ENCODE data around the gene RPL28.

Gene RPL28

GRCh38 chr19:55385724-55386492 is at the start of gene RPL28:
TSS of gene RPL28 (plus strand) at chr19:55385932. CDS start at chr19:55386358, 426 bp downstream.
- DNase-seq (ENCODE audit: low read depth in 2 of 2, low spot score in 1 of 2): peak; percentile 94 to 96

- no peak for DNase-seq (ENCODE audit: low read depth in 2 of 2, low spot score in 1 of 2)
Measured at GRCh38 chr19:55336101-55336500, 49.6 kb upstream of the RPL28 start.

DNA sequence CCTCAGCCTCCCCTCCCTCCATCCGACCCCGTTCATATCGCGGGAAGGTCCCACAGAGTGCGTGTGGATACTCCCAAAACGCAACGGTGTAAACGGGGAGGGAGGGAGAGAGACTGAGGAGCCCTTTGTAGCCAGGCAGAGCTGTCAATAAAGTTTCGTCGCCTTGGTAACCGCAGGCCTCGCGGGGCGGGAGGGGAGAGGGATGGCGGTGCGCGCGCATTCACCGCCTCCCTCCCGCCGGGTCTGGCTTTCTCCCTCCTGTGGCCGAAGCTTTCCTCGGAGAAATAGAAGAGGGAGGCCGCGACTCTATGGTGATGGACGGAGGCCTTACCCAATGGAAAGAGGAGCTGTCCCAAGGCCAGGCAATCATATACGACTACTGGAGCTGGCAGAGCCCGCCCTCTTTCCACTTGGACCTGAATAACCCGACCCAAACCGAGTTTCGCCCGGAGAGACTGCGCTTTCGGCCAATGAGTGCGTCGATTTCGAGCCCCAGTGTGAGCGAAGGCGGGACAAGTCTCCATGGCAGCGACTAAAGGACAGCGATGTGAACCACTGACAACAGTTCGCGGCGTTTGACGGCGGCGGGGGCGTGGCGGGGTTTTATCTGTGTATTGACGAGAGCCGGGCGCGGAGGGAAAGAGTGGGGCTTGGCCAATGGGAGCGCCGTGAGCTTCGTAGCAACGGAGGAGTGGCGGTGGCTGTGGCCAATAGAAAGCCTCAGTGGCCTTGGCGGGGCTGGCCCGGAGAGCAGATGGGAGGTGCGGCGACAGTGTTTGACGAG is 46.4 kb upstream of the RPL28 start, which contains the start of gene KMT5C:
TSS of gene KMT5C (plus strand) at position 772 of the 784 bp plus-strand sequence. CDS start 2,061 bp downstream, outside the sequence.
- DNase-seq (ENCODE audit: low read depth in 2 of 2, low spot score in 1 of 2): peak; percentile 100

DNA sequence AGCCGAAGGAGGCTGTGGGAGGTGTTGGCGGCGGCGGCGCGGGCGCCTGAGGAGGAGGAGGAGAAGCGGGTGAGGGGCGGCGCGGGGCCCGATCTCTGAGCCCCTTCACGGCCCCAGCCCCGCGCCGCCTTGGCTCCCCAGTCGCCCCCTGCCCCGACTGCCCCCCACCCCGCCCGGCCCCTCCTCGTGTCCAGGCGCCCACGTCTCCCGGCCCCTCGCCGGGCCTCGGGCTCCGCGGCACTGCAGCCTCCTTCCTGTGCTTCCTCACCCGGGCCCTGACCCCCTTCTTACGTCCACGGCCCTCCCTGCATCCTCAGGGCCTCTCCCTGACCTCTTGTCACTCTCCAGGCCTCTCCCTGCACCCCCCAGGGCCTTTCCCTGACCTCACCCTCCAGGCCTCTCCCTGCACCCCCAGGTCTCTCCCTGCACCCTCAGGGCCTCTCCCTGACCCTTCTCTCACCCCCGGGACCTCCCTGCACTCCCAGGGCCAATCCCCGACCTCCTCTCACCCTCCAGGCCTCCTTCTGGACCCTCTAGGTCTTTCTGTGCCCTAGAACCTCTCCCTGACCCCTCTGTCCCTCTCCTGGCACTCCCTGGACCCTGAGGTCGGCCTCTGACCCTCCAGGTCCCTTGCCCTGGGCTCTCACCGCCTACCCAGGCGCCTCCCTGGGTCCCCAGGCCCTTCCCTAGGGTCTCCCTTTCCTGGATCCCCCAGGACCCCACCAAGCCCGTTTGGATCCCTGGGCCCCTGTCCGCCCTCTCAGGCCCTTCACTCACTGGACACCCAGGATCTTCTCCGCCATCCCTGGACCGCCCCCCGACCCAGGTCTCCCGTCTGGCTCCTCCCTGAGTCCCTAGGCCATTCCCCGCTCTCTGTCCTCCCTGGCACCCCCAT is 45.6 kb upstream of the RPL28 start:
- no peak for DNase-seq (ENCODE audit: low read depth in 2 of 2, low spot score in 1 of 2)

DNA sequence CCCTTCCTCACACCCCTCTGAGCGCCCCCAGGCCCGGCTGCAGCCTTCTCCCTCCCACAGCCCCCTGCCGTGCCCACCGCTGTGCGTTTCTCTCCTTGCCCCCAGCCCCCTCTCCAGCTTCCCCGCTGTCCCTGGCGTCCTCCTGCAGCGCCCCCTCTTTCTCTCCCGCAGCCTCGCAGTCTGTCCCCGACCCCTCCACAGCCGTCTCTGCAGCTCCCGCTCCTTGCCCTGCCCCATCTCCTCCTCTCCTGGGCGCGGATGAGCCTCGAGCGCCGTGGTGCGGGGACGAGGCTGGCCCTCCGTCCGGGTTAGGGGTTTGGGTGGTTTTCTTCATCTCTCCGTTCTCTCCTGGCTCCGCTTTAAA is 45.0 kb upstream of the RPL28 start:
- no peak for DNase-seq (ENCODE audit: low read depth in 2 of 2, low spot score in 1 of 2)

DNA sequence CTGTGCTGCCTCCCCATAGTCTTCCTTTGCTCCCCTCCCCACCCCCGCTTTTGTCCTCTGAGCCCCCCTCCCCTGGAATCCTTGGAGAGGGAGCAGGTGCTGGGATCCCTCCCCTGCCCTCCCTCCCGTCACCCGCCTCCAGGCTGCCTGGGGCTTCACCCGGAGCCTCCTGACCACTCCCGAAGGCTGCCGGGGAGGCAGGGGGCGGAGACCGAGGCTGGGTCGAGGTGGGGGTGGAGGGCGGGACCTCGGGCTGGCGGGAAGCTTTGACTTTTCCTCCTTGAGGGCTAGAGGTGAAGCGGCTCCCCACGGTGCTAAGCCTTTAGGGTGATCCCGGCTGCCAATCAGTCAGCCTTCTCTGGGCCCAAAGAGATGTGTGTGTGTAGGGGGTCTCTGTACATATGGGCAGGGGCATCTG is 44.6 kb upstream of the RPL28 start:
- DNase-seq (ENCODE audit: low read depth in 2 of 2, low spot score in 1 of 2): peak in 1 of 2 donors; percentile 17

GRCh38 chr19:55341595-55342531 is 43.9 kb upstream of the RPL28 start:
- no peak for DNase-seq (ENCODE audit: low read depth in 2 of 2, low spot score in 1 of 2)

DNA sequence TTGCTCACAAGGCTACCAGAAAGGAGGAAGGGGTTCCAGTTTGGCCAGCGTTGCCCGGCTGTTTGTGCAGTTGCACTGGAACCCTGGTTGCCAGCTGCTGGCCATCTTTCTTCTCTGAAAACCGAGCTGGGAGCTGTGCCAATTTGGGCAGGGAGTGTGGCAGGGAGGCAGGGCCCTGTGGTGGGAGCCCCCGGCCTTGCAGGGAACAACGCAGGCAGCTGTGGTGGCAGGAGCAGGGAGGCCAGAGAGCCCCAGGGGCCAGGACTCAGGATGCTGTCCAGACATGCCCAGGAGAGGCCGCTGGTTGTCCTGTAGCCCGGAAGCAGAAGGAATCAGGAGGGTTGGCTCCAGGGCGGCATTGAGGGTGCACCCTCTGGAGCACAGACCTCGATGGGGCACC is 41.3 kb upstream of the RPL28 start:
- DNase-seq (ENCODE audit: low read depth in 2 of 2, low spot score in 1 of 2): no peak

DNA sequence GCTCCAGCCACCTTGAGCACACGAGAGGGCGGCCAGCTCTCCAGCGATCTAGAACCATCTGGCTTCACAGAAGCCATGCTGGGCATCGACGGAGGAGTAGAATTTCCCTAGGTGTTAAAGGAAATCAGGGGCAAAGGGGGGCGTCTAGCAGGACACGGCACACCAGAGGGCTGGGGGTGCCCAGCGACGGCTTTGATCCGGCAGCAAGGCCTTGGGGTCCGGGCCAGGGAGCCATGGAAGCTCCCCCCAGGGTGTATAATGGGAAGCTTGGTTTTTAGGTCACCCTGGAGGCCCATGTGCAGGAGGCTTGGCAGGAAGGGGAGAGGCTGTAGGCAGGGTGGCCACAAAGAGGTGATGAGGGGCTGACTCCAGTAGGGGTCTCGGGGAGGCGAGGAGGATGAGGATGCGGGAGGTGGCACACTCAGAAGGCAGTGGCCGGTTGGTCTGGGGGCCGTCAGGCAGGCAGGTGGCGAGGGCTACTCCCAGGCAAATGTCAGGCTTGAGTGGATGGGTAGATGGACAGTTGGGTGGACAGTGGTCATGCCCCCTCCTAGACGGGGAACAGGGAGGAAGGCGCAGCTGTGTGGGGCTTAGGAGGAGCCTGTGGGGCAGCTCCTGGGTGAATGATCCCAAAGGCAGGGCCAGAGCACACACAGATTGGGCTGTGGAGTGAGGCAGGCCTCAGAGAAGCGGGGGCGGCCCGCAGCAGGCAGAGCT is 40.5 kb upstream of the RPL28 start:
- no peak for DNase-seq (ENCODE audit: low read depth in 2 of 2, low spot score in 1 of 2)

- no peak for DNase-seq (ENCODE audit: low read depth in 2 of 2, low spot score in 1 of 2)
Measured at GRCh38 chr19:55345818-55346724, 39.7 kb upstream of the RPL28 start.

DNA sequence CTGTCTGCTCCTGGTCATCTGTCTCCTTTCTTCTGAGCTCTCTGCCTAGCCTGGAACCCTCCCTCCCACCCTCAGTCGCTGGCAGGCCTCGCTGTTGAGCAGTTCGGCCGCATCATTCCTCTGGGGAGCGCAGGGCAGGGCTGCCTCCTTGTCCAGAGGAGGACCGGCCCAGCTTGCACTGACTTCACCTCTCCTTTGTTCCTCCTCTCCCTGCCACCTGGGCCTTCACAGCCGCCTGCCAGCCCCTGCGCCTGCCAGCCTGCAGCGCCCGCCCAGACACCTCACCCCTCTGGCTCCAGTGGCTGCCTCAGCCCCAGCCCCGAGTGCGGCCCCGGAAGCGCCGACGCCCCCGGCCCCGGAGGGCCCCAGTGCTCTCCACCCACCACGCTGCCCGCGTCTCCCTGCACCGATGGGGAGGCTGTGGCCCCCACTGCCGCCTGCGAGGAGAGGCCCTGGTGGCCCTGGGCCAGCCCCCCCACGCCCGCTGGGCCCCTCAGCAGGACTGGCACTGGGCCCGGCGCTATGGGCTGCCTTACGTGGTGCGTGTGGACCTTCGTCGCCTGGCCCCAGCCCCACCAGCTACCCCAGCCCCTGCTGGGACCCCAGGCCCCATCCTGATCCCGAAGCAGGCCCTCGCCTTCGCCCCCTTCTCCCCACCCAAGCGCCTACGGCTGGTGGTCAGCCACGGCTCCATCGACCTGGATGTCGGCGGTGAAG is 38.8 kb upstream of the RPL28 start:
- DNase-seq (ENCODE audit: low read depth in 2 of 2, low spot score in 1 of 2): no peak

DNA sequence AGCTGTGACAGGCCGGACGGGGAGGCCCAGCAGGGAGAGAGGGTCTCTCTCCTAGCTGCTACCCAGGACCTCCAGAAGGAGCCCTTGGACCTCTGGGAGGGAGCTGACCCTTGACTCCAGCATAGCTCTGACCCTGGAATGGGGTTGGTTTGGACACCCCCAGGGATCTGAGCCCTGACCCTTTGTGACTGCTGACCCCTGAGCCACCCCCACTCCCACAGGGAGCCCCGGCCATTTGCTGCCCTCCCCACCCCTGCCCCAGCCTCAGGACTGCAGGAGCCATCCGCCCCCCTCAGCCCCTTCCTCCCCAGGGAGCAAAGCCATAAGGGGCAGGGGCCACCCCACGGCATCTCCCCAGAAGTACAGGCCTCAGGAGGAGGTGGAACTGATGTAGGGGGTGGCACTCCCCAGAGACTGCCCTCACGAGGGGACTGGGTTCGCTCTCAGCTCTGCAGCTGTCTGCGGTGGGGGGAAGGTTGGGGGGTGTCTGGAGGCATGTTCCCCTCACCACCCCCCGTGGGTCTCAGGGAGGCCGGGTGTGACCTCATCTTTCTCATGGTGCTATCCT is 38.2 kb upstream of the RPL28 start:
- DNase-seq (ENCODE audit: low read depth in 2 of 2, low spot score in 1 of 2): no peak

- DNase-seq (ENCODE audit: low read depth in 2 of 2, low spot score in 1 of 2): no peak
Measured at GRCh38 chr19:55348317-55349034, 37.3 kb upstream of the RPL28 start.

DNA sequence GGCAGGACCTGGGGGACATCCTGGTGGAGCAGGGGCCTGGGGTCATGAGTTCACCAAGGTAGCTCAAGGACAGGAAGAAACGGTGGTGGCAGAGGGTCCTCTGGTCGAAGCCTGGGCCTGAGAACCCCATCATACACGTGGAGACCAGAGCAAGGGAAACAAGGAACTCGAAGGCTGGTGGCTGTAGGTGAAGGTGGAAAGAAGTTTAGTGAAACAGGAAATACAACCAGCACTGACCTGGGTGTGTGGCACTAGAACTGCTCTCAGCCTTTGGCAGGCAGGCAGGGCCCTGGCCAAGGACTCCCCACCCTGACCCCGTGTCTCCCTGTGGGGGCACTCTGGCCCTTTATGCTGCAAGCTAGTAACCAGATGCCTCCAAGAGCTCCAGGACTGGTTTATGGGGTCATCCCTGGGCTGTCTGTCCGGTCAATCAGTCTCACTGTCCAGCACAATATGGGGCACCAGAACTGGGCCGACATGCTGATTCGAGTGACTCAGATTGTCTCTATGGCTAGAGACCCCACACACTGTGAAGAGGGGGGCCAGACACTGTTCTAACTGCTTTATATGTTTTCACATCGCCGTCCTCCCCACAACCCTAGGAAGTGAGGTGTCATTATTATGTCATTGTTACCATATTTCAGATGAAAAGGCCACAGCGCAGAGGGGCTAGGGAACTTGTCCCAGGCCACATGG is 35.0 kb upstream of the RPL28 start:
- no peak for DNase-seq (ENCODE audit: low read depth in 2 of 2, low spot score in 1 of 2)

- no peak for DNase-seq (ENCODE audit: low read depth in 2 of 2, low spot score in 1 of 2)
Measured at GRCh38 chr19:55352040-55352439, 33.7 kb upstream of the RPL28 start.

- no peak for DNase-seq (ENCODE audit: low read depth in 2 of 2, low spot score in 1 of 2)
Measured at GRCh38 chr19:55352549-55353145, 33.1 kb upstream of the RPL28 start.
